Measurements from ENCODE around the gene ATP10A. TPM values are rescaled to one million over a fixed set of nuclear protein-coding genes. Genes with fewer than 3 reads are reported as not detected.
A peak's percentile ranks its signal among the peaks of the same experiment; 100 is the strongest.
"Not testable (repeated sequence)": the region's sequence is repeated elsewhere in the genome, so short reads cannot be mapped to it uniquely, and the experiment has no call there.

ATP10A gene
- total and polyA plus RNA-seq, 2 experiments from 2014 or later, result not detected

GRCh38 chr15:25883463-25884259, 20.5 kb upstream of the ATP10A start:
- no peak overlapping the region for H3K27ac ChIP-seq
- no peaks in the 10 kb centered on the region for H3K36me3 ChIP-seq
- no peaks in the 10 kb centered on the region for H3K4me1 ChIP-seq (ENCODE audit: low read depth)
- DNase-seq (ENCODE audit: low read depth in 1 of 2, low spot score in 1 of 2), result peak in 1 of 2 donors; percentile 78
- no peak for TF ChIP-seq CTCF (IDR thresholded peaks at IDR 0.05; ENCODE audit: low read depth, low read length)
- no peaks in the 10 kb centered on the region for H3K27me3 ChIP-seq
- no peak overlapping the region for H3K4me3 ChIP-seq
- H3K9me3 ChIP-seq (ENCODE audit: low read depth), result no peaks in the 10 kb centered on the region

- no peak for TF ChIP-seq CTCF (IDR thresholded peaks at IDR 0.05; ENCODE audit: low read depth, low read length)
These were observed 19.3 kb upstream of the ATP10A start for GRCh38 chr15:25882466-25882865.

GRCh38 chr15:25880877-25881276, 17.8 kb upstream of the ATP10A start:
- H3K4me1 ChIP-seq (ENCODE audit: low read depth); H3K9me3 ChIP-seq (ENCODE audit: low read depth); DNase-seq (ENCODE audit: low read depth in 1 of 2, low spot score in 1 of 2); H3K27me3 ChIP-seq; H3K36me3 ChIP-seq; H3K27ac ChIP-seq; H3K4me3 ChIP-seq: not testable (repeated sequence)

More at GRCh38 chr15:25882466-25882865, 19.3 kb upstream of the ATP10A start:
- Histone ChIP-seq H3K9me3 (ENCODE audit: low read depth) (no peaks in the 10 kb centered on the region), H3K27ac (no peak overlapping the region), H3K27me3 (no peaks in the 10 kb centered on the region), H3K36me3 (no peaks in the 10 kb centered on the region), H3K4me1 (ENCODE audit: low read depth) (no peaks in the 10 kb centered on the region), H3K4me3 (no peak overlapping the region)
- DNase-seq (ENCODE audit: low read depth in 1 of 2, low spot score in 1 of 2), result no peak

- Histone ChIP-seq H3K27me3 (no peaks in the 10 kb centered on the region), H3K27ac (no peak overlapping the region), H3K4me3 (no peak overlapping the region), H3K9me3 (ENCODE audit: low read depth) (no peaks in the 10 kb centered on the region), H3K36me3 (no peaks in the 10 kb centered on the region), H3K4me1 (ENCODE audit: low read depth) (no peaks in the 10 kb centered on the region)
- no peak for TF ChIP-seq CTCF (IDR thresholded peaks at IDR 0.05; ENCODE audit: low read depth, low read length)
- no peak for DNase-seq (ENCODE audit: low read depth in 1 of 2, low spot score in 1 of 2)
These were observed 17.3 kb upstream of the ATP10A start for GRCh38 chr15:25880411-25880810.

- no peaks in the 10 kb centered on the region for H3K36me3 ChIP-seq
- H3K27me3 ChIP-seq, result no peaks in the 10 kb centered on the region
- H3K4me1 ChIP-seq (ENCODE audit: low read depth), result no peaks in the 10 kb centered on the region
- H3K9me3 ChIP-seq (ENCODE audit: low read depth), result no peaks in the 10 kb centered on the region
- no peak overlapping the region for H3K27ac ChIP-seq
- no peak for DNase-seq (ENCODE audit: low read depth in 1 of 2, low spot score in 1 of 2)
- no peak overlapping the region for H3K4me3 ChIP-seq
- TF ChIP-seq CTCF (IDR thresholded peaks at IDR 0.05; ENCODE audit: low read depth, low read length), result no peak
These were observed 16.3 kb upstream of the ATP10A start for GRCh38 chr15:25879438-25879837.

- H3K27ac ChIP-seq, result no peak overlapping the region
- no peaks in the 10 kb centered on the region for H3K9me3 ChIP-seq (ENCODE audit: low read depth)
- no peak for TF ChIP-seq CTCF (IDR thresholded peaks at IDR 0.05; ENCODE audit: low read depth, low read length)
- no peak for DNase-seq (ENCODE audit: low read depth in 1 of 2, low spot score in 1 of 2)
- H3K36me3 ChIP-seq, result no peaks in the 10 kb centered on the region
- H3K4me1 ChIP-seq (ENCODE audit: low read depth), result no peaks in the 10 kb centered on the region
- no peak overlapping the region for H3K4me3 ChIP-seq
- H3K27me3 ChIP-seq, result no peaks in the 10 kb centered on the region
These were observed 14.6 kb upstream of the ATP10A start for GRCh38 chr15:25877681-25878080.
